ENCODE results near the gene SLC12A7.

GRCh38 chr5:1086871-1087270, 25.0 kb downstream of the SLC12A7 start:
- TF ChIP-seq, protein P1, sequence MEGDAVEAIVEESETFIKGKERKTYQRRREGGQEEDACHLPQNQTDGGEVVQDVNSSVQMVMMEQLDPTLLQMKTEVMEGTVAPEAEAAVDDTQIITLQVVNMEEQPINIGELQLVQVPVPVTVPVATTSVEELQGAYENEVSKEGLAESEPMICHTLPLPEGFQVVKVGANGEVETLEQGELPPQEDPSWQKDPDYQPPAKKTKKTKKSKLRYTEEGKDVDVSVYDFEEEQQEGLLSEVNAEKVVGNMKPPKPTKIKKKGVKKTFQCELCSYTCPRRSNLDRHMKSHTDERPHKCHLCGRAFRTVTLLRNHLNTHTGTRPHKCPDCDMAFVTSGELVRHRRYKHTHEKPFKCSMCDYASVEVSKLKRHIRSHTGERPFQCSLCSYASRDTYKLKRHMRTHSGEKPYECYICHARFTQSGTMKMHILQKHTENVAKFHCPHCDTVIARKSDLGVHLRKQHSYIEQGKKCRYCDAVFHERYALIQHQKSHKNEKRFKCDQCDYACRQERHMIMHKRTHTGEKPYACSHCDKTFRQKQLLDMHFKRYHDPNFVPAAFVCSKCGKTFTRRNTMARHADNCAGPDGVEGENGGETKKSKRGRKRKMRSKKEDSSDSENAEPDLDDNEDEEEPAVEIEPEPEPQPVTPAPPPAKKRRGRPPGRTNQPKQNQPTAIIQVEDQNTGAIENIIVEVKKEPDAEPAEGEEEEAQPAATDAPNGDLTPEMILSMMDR (conservative IDR thresholded peaks at IDR 0.05 in 1 of 2, IDR thresholded peaks at IDR 0.05 in 1 of 2; ENCODE audit: low read depth in 1 of 2, low read length in 2 of 2), result no peak
- TF ChIP-seq EZH2 (IDR thresholded peaks at IDR 0.05; ENCODE audit: low read length, missing control alignments), result no peak
